ENCODE data around the gene SUDS3.
"Not testable (repeated sequence)": the region's sequence is repeated elsewhere in the genome, so short reads cannot be mapped to it uniquely, and the experiment has no call there.

Gene SUDS3, protein sequence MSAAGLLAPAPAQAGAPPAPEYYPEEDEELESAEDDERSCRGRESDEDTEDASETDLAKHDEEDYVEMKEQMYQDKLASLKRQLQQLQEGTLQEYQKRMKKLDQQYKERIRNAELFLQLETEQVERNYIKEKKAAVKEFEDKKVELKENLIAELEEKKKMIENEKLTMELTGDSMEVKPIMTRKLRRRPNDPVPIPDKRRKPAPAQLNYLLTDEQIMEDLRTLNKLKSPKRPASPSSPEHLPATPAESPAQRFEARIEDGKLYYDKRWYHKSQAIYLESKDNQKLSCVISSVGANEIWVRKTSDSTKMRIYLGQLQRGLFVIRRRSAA

DNA sequence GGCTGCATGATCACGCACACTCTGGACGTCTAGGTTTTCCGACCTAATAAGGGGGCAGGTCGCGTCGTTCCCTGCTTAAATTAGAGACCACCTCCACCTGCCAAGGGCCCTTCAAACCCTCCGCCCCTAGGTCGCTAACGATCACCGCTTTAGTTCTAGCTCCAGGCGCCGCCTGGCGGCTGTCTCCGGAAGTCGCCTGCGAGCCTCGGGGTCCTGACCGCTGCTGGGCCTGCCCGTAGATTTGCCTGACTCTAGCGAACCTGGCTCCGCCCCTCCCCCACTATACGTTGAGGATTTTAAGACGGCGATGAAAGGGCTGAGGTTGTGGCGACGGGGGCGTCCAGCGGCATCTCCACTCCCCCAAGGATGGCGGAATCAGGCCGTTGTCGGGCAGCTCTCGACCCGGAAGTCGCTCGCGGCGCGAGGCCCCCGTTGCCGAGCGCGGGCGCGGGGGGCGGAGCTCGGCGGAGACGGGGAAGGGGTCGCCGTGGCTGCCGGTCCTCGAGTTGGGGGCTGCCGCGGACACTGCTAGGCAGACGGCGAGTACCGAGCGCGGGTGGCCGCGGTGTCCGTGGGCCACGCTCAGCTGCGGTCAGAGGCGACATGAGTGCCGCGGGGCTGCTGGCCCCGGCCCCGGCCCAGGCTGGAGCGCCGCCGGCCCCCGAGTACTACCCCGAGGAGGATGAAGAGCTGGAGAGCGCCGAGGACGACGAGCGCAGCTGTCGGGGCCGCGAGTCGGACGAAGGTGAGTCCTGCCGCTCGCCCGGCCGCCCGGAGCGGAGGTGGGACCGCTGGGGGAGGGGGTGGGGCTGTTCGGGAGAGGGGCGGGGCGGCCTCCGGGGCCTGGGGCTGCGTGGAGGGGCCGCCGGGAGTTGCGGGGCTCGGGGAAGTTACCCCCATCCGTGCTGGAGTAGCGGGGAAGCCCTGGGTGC, at the start of gene SUDS3:
Gene SUDS3 (plus strand): TSS at position 467 of the 932 bp plus-strand sequence. CDS start 137 bp downstream, at position 604.
- peak; percentile 32 to 96 (median 88) for DNase-seq

DNA sequence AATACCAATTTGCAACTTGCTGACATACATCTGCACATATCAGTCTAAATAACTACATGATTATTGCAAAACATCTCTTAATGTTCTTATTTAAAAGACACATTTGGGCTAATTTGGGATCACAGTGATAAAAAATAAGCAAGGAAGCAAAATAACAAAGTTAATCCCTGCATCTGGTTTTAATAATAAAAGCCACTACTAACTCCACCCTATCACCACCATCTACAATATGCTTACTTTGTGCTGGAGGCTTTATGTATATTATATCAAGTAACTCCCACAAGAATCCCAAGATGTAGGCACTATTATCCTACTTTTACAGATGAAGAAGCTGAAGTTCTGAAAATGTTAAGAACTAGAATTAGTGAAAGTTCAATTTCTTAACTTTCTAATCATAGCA, 49.4 kb upstream of the SUDS3 start:
- DNase-seq: no peak

DNA sequence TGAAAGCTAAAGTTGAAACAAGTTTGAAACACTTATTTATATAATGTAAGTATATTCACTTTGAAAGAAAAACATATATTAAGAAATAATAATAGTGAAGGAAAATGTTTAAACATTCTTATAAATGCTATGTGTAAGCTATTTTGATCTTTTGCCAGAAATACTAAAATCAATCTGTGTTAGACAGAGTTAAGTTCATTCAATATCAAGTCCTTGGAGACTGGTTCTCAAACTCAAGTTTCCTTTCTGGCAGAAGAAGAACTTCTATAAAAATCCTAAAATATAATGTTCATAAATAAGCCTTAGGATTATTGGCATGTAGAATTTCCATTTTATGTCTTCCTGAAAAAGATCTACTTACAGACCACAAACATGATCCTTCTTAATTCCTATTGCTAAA, 49.0 kb upstream of the SUDS3 start:
- DNase-seq: no peak

DNA sequence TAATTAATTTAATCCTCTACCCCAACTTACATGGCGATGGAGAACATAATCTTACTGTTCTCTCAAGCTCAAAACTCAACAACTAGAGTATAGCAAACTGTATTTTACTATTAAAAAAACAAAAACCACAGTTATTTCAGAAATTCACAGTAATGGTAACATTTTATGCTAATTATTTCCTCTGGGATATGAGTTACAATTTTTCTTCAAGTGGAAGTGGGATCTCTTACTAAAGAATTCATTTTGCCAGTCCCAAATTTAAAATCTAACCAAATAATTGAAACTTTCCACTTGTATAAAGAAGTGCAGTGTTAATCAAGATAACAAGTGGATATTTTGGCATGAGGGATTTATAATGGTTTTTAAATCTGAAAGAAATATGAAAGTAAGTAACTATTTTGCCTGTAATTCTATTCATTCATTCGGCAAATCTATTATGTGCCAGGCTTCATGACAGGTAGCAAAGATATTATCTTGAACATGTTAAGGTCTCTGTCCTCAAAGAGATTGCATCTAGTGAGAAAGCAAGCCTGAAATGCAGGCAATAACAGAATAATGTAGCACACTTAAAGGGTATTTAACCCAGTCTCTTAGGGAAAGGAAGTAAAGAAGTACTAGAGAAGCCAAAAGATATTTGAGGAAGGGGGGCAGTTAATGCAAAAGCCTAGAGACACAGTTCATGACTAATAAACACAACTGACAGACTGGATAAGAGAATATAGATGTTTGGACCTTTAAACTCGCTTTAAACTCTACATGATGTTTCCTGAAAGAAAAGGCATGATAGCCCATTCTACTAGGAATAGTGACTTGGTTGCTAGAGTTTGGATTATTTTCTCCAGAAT, 47.6 kb upstream of the SUDS3 start:
- DNase-seq: no peak

DNA sequence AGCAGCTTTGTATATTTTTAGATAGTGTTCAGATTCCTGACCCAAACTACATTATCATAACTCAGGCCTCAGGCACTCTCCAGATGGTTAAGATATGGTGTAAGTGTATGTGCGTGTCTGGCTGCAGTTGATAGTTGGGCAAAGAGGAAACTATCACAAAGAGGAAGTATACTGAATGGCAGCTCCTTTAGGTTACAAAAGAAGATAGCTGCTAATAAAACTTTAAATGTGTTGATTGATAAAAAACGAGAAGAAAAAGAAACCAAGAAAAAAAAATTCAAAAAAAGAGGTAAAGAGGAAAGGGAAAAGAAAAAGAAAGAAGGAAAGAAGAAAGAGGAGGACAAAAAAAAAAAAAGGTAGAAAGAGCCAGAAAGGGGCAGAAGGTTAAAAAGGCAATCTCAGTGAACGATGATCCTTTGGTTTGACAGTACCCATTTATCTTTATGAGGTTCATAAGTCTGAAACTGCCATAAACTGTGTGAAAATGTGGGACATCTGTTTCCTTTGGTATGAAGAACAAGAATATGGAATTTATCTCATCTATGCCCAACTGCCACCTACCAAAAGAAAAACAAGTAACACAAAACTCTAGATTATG, 45.8 kb upstream of the SUDS3 start:
- DNase-seq: no peak

DNA sequence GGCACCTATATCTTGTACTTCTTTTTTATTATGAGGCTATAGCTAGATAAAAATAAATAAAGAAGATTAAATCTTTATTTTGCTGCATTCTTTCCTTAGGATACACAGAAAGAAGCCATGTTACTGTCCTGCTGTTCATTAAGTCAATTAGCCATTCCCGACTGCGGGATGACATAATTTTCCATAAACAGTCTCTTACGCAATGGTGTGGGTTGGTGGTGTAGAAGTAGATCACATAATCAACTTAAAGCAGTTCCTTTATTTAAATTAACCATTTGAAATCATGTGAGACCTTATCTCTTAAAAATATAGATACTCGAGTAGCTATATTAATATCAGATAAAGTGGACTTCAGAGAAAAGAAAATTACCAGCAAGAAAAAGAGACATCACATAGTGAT, 43.8 kb upstream of the SUDS3 start:
- DNase-seq: no peak

DNA sequence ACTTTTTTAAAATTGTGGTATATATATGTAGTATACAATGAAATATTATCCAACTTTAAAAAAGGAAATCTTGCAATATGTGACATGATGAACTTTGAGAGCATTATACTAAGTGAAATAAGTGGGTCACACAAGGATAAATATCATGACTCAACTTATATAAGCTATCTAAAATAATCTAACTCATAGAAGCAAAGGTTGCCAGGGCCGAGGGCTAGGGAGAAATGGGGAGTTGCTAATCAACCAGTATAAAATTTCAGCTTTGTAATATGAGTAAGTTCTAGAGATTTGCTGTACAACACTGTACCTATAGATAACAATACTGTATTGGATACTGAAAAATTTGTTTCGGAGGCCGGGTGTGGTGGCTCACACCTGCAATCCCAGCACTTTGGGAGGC, 42.1 kb upstream of the SUDS3 start:
- DNase-seq: no peak

DNA sequence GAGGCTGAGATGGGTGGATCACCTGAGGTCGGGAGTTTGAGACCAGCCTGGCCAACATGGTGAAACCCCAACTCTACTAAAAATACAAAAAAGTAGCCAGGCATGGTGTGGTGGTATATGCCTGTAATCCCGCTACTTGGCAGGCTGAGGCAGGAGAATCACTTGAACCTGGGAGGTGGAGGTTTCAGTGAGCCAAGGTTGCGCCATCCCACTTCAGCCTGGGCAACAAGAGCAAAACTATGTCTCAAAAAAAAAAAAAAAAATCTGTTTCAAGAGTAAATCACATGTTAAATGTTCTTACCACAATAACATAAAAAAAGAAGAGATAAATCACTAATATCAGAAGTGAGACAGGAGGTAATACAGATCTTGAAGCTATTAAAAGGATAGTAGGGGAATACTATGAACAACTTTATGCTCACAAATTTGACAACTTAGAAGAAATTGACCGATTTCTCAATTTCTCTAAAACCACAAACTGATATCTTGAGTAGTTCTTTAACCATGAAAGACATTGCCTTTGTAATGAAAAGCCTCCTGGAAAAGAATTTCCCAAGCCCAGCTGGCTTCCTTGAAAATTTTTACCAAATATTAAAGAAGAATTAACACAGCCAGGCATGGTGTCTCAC, 41.3 kb upstream of the SUDS3 start:
- no peak for DNase-seq

DNA sequence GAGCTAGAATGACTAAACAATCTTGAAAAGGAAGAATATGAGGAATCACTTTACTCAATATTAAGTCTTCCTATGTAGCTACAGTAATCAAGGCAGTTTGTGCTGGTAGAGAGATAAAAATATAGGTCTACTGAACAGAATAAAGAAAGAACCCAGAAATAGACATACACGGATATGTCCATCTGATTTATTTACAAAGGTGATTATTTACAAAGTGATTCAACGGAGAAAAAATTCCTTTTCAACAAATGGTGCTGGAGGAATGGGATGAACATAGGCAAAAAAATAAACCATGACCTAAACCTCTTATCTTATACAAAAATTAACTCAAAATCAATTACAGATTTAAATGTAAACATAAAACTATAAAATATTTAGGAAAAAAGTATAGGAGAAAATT, 40.2 kb upstream of the SUDS3 start:
- DNase-seq: no peak

DNA sequence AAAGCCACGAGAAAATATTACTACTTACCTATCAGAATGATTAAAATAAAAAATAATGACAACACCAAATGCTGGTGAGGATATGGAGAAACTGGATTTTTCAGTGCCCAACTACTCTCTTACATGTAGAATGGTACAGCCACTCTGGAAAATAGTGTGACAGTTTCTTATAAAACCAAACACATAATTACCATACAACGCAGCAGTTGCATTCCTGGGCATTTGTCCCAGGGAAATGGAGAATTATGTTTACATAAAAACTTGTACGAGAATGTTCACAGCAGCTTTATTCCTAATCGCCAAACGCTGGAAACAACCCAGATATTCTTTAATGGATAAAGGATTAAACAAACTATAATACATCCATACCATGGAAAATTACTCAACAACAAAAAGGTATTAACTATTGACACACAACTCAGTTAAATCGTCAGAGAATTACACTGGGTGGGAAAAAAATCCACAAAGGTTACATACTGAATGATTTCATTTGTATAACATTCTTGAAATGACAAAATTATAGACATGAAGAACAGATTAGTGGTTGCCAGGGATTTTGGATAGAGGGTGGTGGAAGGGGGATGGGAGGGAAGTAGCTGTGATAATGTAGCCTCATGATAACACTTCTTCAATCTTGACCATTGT, 39.0 kb upstream of the SUDS3 start:
- DNase-seq: no peak

DNA sequence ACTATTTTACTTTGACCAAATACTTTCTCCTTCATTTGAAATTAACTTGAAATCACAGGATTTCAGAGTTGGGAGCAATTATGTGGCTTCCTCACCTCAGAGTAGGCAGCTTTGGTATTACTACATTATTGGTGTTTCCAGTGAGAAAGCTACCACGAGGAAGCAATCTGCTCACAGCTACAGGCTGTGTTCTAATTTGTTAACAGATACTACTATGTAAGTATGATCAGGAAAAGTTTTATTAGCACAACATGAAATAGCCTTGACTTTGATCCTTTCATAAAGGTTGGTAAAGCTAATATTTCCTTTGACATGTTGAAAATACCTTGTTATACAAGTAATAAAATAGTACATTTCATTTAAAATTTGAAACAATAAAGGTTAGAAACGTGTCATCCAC, 34.3 kb upstream of the SUDS3 start:
- no peak for DNase-seq

DNA sequence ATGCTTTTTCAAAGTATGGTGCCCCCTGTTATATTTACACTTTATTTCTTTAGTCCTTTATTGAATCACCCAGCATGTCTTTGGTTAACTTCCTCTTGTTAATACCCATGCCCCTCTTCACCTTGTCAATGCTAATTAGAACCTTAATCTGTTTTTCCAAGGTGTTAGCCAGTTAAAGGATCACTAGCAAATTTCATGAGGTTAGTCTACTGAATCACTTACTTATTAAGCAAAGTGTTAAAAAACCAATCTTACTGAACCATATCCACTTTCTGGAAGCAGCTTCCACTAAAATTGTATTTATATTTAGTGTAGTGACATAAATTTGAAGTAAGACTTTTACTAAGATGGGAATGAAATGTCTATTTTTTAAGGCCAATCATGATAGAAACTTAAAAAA, 31.5 kb upstream of the SUDS3 start:
- DNase-seq: no peak

DNA sequence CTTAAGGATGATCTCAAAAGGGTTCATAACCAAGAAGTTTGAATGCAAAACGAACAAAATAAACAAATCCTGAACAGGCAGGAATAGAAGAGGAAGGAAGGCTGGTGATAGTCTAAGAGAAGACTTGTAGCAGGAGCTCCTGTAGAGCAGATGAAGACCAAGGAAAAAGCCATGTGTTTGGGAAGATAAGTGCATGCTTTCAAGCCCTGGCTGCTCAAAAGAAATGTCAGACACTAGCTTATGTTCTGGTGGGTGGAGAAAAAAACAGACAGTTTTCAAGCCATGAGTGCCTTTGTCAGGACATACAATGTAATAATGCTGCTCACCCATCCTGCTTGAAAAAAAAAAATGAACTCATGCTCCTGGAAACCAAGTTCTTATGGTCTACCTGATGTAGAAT, 31.0 kb upstream of the SUDS3 start:
- DNase-seq: no peak

DNA sequence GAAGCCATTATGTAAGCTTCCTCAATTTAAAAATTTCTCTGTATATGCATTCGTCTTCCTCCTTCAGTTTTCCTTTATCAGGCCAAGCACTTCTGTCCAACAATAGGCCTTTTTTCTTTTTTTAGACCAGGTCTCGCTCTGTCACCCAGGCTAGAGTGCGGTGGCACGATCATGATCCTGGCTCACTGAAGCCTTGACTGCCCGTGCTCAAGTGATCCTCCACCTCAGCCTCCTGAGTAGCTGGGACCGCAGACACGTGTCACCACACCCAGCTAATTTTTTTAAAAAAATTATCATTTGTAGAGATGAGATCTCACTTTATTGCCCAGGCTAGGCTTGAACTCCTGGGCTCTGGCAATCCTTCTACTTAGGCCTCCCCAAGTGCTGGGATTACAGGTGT, 29.5 kb upstream of the SUDS3 start:
- DNase-seq: no peak

DNA sequence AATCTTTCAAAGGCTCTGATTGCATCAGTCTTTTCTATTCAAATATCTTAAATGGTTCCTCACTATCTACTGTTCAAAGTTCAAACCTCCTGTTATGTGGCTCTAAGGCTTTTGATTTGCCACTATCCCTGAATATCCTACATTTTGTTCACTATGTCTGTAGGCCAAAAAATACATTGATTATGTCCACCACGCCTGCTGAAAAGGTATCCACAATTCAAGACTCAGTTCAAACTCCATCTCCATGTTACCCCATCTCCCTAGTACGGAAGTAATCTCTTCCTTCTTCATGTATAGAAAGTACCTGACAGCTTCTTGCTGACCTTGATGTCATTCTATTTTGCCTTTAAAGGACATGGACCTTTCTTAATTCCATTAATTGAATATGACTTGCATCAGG, 28.4 kb upstream of the SUDS3 start:
- no peak for DNase-seq

DNA sequence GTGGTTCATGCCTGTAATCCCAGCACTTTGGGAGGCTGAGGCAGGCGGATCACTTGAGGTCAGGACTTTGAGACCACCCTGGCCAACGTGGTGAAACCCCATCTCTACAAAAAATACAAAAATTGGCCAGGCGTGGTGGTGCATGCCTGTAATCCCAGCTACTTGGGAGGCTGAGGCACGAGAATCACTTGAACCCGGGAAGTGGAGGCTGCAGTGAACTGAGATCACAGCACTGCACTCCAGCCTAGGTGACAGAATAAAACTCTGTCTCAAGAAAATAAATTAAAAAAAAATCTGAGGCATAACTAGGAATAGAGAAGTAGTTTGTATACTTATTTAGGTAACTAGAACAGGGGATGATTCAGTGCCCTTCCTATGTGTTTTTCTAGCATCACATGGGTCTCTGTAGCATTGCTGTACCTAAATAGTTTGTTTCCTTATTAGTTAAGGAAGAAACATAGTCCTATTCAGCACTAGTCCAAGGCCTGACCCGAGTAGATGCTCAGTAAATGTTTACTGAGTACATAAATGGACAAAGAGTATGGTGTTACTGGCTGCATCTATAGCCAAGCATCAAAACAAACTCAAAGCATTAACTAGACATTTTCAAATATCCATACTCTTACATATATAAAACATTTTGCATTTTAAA, 25.3 kb upstream of the SUDS3 start:
- no peak for DNase-seq

DNA sequence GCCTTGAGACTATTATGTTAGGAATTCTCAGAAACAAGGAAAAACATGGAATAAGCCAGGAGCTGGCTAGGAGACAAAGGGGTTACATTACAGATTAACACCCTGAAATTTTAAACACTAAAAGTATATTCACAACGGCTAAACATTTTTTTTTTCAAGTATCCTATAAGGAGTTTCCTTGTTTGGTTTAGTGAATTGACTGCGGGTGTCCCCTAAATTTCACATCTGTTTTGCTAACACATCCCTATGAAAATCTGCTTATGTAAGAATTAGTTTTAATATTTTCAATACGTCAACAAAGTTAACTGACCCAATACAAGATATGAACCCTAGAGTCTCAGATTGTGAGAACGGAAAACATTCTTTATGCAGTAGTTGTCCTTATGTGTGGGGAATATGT, 22.6 kb upstream of the SUDS3 start:
- DNase-seq: no peak

DNA sequence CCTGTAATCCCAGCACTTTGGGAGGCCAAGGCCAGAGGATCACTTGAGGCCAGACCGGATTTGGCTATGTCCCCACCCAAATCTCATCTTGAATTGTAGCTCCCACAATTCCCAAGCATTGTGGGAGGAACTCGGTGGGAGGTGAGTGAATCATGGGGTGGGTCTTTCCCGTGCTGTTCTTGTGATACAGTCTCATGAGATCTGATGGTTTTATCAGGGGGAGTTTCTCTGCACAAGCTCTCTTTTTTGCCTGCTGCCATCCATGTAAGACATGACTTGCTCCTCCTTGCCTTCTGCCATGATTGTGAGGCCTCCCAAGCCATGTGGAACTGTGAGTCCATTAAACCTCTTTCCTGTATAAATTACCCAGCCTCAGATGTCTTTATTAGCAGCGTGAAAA, 21.9 kb upstream of the SUDS3 start:
- not testable (repeated sequence) for DNase-seq

DNA sequence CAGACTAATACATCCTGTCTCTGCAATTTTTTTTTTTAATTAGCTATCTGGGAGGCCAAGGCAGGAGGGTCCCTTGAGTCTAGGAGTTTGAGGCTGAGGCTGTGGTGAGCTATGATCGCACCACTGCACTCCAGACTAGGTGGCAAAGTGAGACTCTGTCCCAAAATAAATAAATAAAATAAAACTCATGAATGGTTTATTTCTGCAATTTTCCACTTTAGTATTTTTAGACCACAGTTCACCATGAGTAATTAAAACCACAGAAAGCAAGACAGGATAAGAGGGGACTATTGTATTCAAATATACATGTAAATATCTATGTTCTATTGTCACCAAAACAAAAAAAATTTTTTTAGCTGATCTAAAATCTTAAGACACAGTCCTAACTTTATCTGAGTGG, 21.5 kb upstream of the SUDS3 start:
- DNase-seq: no peak

DNA sequence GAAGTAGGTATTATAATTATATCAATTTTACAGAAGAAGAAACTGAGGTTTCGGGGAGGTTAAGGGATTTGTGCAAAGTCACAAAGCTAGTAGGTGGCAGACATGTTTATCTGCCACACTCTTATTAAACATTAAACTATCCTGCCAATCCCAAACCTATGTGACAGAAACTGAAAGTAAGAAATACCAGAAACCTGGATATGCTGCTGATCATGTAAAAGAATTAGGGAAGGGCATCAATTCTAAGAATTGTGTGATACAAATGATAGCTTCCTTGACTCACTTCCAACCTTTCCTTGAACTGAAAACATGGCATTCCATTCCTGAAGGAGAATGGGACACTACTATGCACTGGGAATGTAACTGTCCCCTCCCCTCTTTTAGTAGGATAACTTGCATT, 20.5 kb upstream of the SUDS3 start:
- no peak for DNase-seq
